Keratinocyte (primary cell): ENCODE data around the gene LAMA2. TPM values are rescaled to one million over a fixed set of nuclear protein-coding genes. Genes with fewer than 3 reads are reported as not detected.

Experiments
- DNase-seq: peaks from one replicate; pipeline ENCODE4 v3.0.0-alpha.2; 2011; ENCODE audit warnings: low read depth, missing footprints, low spot score
- FAIRE-seq: peaks from 2 replicates; lab custom pipeline; 2011; peaks lifted over from hg19 to GRCh38; lab: Jason Lieb, UNC
- H2AFZ ChIP-seq: 2 replicates; pipeline ENCODE4 v1.6.0; 2012; ENCODE audit warnings: low read length, control low read depth, inconsistent platforms; ENCODE audit not compliant: control insufficient read depth
- H3K27ac ChIP-seq: 2 replicates; pipeline ENCODE4 v1.5.1; 2011; ENCODE audit warnings: low read length; ENCODE audit not compliant: control insufficient read depth, insufficient read depth
- H3K27me3 ChIP-seq: 3 replicates; pipeline ENCODE4 v1.6.0; 2011; ENCODE audit warnings: low read length; ENCODE audit not compliant: control insufficient read depth, insufficient read depth; ENCODE audit errors: extremely low read depth
- H3K36me3 ChIP-seq, 2 experiments: 2 replicates in 1 of 2; 3 replicates in 1 of 2; pipeline ENCODE4 v1.5.1; 2011; ENCODE audit warnings: low read length in 2 of 2, mild to moderate bottlenecking in 1 of 2; ENCODE audit not compliant: control insufficient read depth in 2 of 2, insufficient read depth in 2 of 2; ENCODE audit errors: extremely low read depth in 1 of 2
- H3K4me1 ChIP-seq: 3 replicates; pipeline ENCODE4 v1.5.1; 2011; ENCODE audit warnings: low read length; ENCODE audit not compliant: control insufficient read depth, insufficient read depth; ENCODE audit errors: extremely low read depth
- H3K4me2 ChIP-seq: 3 replicates; pipeline ENCODE4 v1.6.0; 2011; ENCODE audit warnings: low read depth, low read length; ENCODE audit not compliant: control insufficient read depth, insufficient read depth; ENCODE audit errors: extremely low read depth
- H3K4me3 ChIP-seq, 3 experiments: fragments of 200-600 bp in 1 of 3; sonication (generic) in 1 of 3; 2 replicates in 2 of 3; 3 replicates in 1 of 3; pipeline ENCODE4 v1.5.1; 2011 to 2016; ENCODE audit warnings: low read length in 3 of 3, mild to moderate bottlenecking in 3 of 3, control low read depth in 2 of 3, inconsistent platforms in 1 of 3, low read depth in 1 of 3, mixed read lengths in 1 of 3, mixed run types in 1 of 3, moderate library complexity in 1 of 3; ENCODE audit not compliant: control insufficient read depth in 2 of 3, insufficient read depth in 2 of 3; ENCODE audit errors: extremely low read depth in 1 of 3
- H3K79me2 ChIP-seq: 2 replicates; pipeline ENCODE4 v1.6.0; 2012; ENCODE audit warnings: low read length; ENCODE audit not compliant: control insufficient read depth, insufficient read depth
- H3K9ac ChIP-seq: 3 replicates; pipeline ENCODE4 v1.6.0; 2011; ENCODE audit warnings: low read length; ENCODE audit not compliant: control insufficient read depth, insufficient read depth; ENCODE audit errors: extremely low read depth
- H3K9me1 ChIP-seq: 3 replicates; pipeline ENCODE4 v1.6.0; 2011; ENCODE audit warnings: low read length; ENCODE audit not compliant: control insufficient read depth, insufficient read depth; ENCODE audit errors: extremely low read depth
- H3K9me3 ChIP-seq: 2 replicates; pipeline ENCODE4 v1.5.1; 2012; ENCODE audit warnings: low read depth, low read length; ENCODE audit not compliant: control insufficient read depth
- H4K20me1 ChIP-seq: 3 replicates; pipeline ENCODE4 v1.6.0; 2011; ENCODE audit warnings: low read length; ENCODE audit not compliant: control insufficient read depth, insufficient read depth; ENCODE audit errors: extremely low read depth
- EZH2 ChIP-seq: IDR thresholded peaks from one replicate; pipeline ENCODE4 v1.6.1; 2012; ENCODE audit warnings: inconsistent platforms, mild to moderate bottlenecking, low read length, moderate library complexity
- dilution Hi-C: fragments of 300-500 bp; cut with MboI; formaldehyde crosslinking; loops from one replicate; pipeline ENCODE4 v1.7.0; 2020; ENCODE audit warnings: low sequenced_read_pairs; ENCODE audit not compliant: extremely low pct_ligation_motif_present
- polyA plus RNA-seq, 5 experiments: library from polyadenylated mRNA; depleted of rRNA in 3 of 5; stranded (reverse) in 3 of 5; stranded (forward) in 1 of 5; unstranded in 1 of 5; fragments of >200 nt; gene quantifications; 1 replicate in 1 of 5; 2 replicates in 3 of 5; 3 replicates in 1 of 5; pipeline versions ENCODE4 v1.2.1 to v1.2.3, GENCODE V29; 2011 to 2012; ENCODE audit warnings: missing spikeins in 2 of 5, low read depth in 1 of 5, low replicate concordance in 1 of 5
- TF ChIP-seq, protein P1 (sequence below), 3 experiments: IDR thresholded peaks in 1 of 3; conservative IDR thresholded peaks in 1 of 3; optimal IDR thresholded peaks in 1 of 3; 2 replicates in 2 of 3; 3 replicates in 1 of 3; pipeline versions ENCODE3 to v1.5.1; 2011; ENCODE audit warnings: low read length in 3 of 3, mild to moderate bottlenecking in 3 of 3, moderate library complexity in 2 of 3, control low read depth in 1 of 3, inconsistent platforms in 1 of 3; ENCODE audit not compliant: insufficient read depth in 2 of 3; ENCODE audit errors: extremely low read depth in 1 of 3

LAMA2 gene
- polyA plus RNA-seq, 1 donor (not counting 4 experiments of a cell fraction or from before 2014, with no cell fraction given): 1.4 TPM

GRCh38 chr6:129473546-129473945 is 590.6 kb downstream of the LAMA2 start:
- dilution Hi-C loops: no loop called here

DNA sequence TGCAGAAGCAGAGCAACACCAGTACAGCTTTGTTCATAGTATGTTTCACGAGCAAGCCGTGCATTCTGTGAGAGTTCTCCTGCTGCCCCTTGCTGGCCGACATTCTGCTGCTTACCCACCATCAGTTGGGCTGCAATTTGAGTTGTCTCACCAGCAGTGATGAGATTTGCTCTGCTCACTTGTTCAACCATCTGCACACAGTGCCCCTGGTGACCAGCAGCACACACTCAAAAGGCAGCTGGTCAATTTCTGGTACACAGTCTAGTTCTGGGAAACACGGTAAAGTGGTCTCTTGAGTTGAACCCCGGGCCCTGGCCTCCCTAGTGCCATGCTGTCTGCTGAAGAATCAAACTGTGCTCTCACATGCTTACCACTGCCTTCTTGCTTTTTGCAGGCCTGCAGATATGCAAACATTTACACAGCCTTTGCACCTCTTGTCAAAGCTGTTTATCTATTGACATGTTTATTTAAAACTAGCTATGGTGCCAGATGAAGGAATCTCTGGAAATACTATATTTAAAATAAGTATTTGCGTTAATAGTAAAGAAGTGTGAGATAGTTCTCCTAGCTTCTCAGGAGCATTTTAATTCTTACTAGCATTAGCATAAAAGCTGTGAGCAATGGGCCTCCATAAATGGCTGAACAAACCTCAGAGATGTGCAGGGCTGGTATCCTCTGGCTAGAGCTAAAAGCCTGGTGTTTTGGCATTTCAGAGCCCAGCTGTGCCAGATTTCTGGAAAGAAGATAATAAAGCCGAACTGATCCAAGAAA is 592.7 kb downstream of the LAMA2 start:
- no peak overlapping the region for H3K4me3 ChIP-seq
- no peaks in the 10 kb centered on the region for H3K4me1 ChIP-seq
- no peak for FAIRE-seq
- no peak overlapping the region for H3K9ac ChIP-seq
- dilution Hi-C loops: no loop called here
- no peak overlapping the region for H3K4me2 ChIP-seq
- no peaks in the 10 kb centered on the region for H3K9me1 ChIP-seq
- no peak overlapping the region for H2AFZ ChIP-seq
- H3K27me3 ChIP-seq: no peaks in the 10 kb centered on the region
- TF ChIP-seq, protein P1, sequence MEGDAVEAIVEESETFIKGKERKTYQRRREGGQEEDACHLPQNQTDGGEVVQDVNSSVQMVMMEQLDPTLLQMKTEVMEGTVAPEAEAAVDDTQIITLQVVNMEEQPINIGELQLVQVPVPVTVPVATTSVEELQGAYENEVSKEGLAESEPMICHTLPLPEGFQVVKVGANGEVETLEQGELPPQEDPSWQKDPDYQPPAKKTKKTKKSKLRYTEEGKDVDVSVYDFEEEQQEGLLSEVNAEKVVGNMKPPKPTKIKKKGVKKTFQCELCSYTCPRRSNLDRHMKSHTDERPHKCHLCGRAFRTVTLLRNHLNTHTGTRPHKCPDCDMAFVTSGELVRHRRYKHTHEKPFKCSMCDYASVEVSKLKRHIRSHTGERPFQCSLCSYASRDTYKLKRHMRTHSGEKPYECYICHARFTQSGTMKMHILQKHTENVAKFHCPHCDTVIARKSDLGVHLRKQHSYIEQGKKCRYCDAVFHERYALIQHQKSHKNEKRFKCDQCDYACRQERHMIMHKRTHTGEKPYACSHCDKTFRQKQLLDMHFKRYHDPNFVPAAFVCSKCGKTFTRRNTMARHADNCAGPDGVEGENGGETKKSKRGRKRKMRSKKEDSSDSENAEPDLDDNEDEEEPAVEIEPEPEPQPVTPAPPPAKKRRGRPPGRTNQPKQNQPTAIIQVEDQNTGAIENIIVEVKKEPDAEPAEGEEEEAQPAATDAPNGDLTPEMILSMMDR (optimal IDR thresholded peaks at IDR 0.05 in 1 of 3, IDR thresholded peaks at IDR 0.05 in 1 of 3, conservative IDR thresholded peaks at IDR 0.05 in 1 of 3; ENCODE audit: extremely low read depth in 1 of 3, insufficient read depth in 2 of 3, low read length in 3 of 3): no peak
- TF ChIP-seq EZH2: no peak
- no peaks in the 10 kb centered on the region for H3K9me3 ChIP-seq
- H3K27ac ChIP-seq: no peak overlapping the region
- H3K36me3 ChIP-seq: no peaks in the 10 kb centered on the region
- no peak for DNase-seq
- no peaks in the 10 kb centered on the region for H4K20me1 ChIP-seq
- no peaks in the 10 kb centered on the region for H3K79me2 ChIP-seq

More at GRCh38 chr6:129473546-129473945, 590.6 kb downstream of the LAMA2 start:
- H3K36me3 ChIP-seq: no peaks in the 10 kb centered on the region
- no peaks in the 10 kb centered on the region for H3K79me2 ChIP-seq
- no peak overlapping the region for H3K4me2 ChIP-seq
- no peak for FAIRE-seq
- H3K9me1 ChIP-seq: no peaks in the 10 kb centered on the region
- H3K27ac ChIP-seq: no peak overlapping the region
- DNase-seq: no peak
- H3K9me3 ChIP-seq: no peaks in the 10 kb centered on the region
- no peak for TF ChIP-seq EZH2
- TF ChIP-seq, protein P1 (optimal IDR thresholded peaks at IDR 0.05 in 1 of 3, IDR thresholded peaks at IDR 0.05 in 1 of 3, conservative IDR thresholded peaks at IDR 0.05 in 1 of 3; ENCODE audit: extremely low read depth in 1 of 3, insufficient read depth in 2 of 3, low read length in 3 of 3): no peak
- no peak overlapping the region for H2AFZ ChIP-seq
- no peak overlapping the region for H3K9ac ChIP-seq
- H3K4me3 ChIP-seq: no peak overlapping the region
- H3K27me3 ChIP-seq: no peaks in the 10 kb centered on the region
- H3K4me1 ChIP-seq: no peaks in the 10 kb centered on the region
- no peaks in the 10 kb centered on the region for H4K20me1 ChIP-seq
